Stimulated activated CD4-positive, alpha-beta T cell treated with anti-CD3 and anti-CD28 coated beads, Interleukin-15, amount 100 ng/mL, for 1 hour (primary cell): ENCODE data around the gene PLBD2.

Experiments
- DNase-seq, 2 donors: peaks; one replicate each; pipeline ENCODE4 v3.0.0-alpha.2; 2020; ENCODE audit warnings: low read depth in 1 of 2, low spot score in 1 of 2

The PLBD2 gene

DNA sequence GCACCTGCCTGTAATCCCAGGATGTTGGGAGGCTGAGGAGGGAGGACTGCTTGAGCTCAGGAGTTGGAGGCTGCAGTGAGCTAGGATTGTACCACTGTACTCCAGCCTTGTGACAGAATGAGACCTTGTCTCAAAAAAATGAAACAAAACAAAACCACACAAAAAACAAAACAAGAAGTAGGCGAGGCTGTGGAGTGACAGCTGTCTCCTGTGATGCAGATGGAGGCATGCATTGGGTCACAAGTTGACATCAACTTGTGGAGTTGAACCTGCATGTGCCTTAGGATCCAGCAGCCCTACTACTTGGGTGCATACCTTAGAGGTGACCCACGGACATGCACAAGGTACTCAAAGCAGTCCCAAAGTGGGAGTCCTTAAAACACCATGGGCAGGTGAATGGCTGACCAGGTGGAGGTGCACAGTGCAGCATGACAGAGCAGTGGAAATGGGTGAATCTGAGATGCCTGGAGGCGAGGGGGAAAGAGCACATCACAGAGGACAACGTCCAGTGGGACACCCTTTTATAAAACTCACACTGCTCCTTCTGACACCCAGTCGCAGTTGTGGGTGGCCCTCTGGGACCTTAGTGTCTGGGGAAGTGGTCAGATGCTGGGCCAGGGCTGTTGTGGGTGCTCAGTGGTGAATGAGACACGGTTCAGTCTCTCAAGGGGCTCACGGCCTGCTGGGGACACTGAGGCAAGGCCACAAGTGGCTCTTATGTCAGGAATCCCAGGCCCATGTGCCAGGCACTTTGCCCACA, 12.7 kb downstream of the PLBD2 start:
- no peak for DNase-seq

DNA sequence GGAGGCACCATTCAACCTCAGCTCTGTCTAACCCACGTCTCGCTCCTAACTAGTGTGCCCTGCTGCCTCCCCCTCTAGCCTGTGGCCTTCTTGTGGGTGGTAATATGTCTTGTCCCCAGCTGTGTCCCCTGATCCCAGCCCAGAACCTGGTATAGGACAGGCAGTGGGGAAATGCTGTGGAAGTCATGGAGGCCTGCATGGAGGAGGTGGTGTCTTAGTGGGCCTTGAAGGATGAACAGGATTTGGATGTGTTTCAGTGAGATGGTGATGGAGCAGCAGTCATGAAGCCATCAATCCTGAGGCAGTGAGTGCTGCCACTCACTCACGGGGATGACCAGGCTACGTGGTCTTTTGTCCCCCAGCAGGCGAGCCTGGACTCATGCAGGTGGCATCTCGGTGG, 13.4 kb downstream of the PLBD2 start:
- DNase-seq, result no peak

GRCh38 chr12:113372371-113372770, 14.0 kb downstream of the PLBD2 start:
- no peak for DNase-seq

DNA sequence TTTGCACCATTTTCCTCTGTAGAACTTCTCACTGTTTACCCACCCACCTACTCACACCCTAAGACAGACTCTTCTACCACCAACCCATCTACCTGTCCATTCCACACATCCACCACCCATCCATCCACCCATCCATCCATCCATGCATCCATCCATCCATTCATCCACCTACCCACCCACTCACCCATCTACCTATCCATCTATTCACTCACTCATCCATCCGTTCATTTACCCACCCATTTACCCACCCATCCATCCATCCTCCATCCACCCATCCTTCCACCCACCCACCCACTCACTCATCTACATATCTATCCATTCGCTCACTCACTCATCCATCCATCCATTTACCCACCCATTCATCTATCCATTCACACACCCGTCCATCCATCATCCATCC, 15.1 kb downstream of the PLBD2 start:
- DNase-seq, result no peak

GRCh38 chr12:113373969-113374368, 15.6 kb downstream of the PLBD2 start:
- no peak for DNase-seq

DNA sequence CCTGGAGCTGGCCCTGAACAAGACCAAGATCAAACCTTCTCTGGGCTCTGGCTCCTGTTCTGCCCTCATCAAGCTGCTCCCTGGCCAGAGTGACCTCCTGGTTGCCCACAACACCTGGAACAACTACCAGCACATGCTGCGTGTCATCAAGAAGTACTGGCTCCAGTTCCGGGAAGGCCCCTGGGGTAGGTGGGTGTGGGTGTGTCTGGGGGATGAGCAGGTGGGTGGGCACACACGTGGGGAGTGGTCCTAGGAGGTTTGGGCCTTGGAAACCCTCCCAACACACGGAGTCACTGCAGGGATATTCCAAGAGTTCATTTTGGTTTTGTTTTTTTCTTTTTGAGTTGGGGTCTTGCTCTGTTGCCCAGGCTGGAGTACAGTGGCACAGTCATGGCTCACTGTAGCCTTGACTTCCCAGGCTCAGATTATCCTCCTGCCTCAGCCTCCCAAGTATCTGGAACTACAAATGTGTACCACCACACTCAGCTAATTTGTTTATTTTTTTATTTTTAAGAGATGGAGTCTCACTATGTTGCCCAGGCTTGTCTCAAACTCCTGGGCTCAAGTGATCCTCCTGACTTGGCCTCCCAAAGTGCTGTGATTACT, 16.5 kb downstream of the PLBD2 start:
- no peak for DNase-seq

GRCh38 chr12:113378291-113378690, 19.9 kb downstream of the PLBD2 start:
- DNase-seq, result no peak

DNA sequence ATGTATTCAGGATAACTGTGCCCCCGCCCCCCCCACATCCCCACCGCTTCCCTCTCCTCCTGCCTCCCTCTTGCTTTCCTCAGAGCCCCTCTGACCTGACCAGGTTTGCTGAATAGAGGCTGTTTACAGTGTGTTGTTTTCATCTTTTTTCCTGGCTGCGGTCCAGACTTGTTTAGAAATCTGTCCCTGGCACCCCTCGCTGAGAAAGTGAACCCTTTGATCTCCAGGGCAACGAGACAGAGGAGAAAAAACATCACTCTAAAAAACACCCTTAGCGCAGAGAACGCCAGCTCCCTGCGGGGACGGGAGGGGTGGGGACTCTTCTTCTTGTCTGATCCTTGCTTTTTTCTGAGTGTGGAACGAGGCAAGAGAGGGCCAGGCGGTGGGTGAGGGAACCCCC, 22.8 kb downstream of the PLBD2 start:
- no peak for DNase-seq

DNA sequence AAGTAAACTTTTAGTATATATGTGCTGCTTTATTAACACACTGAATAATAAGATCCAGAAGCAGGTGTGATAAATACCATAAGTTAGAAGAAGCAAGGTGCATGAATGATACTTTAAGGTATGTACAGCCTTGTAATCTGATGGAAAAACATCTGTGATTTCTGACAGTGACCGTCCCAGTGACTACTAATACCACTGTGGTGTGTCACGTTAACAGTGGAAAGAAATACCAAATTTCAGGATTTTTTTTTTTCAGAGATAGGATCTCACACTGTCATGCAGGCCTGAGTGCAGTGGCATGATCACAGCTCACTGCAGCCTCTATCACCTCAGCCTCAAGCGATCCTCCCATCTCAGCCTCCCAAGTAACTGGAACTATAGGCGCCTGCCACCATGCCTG, 23.8 kb downstream of the PLBD2 start:
- DNase-seq, result no peak

DNA sequence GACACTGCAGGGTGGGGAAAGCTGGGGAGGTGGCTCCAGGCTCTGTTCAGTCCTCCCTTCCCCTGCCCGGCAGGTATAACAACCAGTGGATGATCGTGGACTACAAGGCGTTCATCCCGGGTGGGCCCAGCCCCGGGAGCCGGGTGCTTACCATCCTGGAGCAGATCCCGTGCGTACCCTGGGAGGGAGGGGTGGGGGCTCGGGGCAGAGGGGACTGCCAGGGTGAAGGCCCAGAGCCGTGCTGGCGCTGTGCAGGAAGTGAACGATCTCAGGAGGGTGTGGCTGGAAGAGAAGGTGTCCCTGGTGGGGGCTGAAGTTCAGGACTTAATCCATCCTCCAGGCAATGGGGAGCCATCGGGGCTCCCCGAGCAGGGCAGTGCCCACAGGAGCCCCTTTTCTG, 26.4 kb downstream of the PLBD2 start:
- no peak for DNase-seq

DNA sequence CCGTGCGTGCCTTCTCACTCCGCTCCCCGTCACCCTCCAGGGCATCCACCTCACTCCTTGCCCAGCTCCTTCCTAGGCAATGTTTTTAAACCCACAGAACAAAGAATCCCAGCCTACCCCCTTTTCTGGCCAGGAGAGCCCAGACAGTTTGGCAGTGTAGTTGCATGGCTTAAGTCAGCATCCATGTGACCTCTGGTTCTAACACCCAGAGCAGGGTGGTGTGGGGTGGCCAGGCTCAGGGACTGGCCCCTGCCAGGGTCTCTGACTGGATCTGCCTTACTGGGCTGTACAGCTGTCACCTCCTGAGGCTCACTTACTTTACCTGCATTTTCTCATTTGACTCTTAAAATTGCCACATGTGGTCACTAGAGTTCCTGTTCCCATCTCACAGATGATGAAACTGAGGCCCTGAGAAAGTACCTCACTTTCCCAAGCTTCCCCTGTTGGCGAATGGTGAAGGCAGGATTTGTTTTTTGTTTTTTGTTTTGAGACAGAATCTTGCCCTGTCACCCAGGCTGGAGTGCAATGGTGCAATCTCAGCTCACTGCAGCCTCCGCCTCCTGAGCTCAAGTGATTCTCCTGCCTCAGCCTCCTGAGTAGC, 27.0 kb downstream of the PLBD2 start:
- no peak for DNase-seq

DNA sequence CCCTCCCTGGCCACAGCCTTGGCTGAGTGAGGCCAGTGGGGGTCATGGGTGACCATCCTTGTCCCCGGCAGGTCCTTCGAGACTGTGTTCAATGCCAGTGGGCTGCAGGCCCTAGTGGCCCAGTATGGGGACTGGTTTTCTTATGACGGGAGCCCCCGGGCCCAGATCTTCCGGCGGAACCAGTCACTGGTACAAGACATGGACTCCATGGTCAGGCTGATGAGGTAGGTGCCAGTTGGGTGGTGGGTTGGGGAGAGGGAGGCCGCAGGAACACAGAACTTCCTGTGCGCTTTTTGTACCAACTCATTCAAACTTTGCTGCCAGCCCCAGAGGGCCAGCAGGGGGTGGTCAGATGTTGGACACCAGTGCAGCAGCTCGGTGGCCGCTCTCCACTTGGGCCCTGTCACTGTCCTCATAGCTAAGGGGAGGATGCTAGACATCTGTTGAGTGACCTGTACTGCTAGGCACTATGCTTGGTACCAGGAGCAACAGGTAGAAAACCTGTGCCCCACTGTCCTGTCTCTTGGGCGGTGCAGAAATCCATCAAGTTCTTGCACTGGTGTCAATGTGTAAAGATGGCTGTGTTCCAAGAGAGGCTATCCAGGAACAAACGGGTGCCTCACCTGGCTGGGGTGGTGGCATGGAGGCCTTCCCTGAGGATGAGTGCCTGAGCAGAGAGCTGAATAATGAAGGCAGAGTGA, 28.6 kb downstream of the PLBD2 start:
- DNase-seq, result no peak

DNA sequence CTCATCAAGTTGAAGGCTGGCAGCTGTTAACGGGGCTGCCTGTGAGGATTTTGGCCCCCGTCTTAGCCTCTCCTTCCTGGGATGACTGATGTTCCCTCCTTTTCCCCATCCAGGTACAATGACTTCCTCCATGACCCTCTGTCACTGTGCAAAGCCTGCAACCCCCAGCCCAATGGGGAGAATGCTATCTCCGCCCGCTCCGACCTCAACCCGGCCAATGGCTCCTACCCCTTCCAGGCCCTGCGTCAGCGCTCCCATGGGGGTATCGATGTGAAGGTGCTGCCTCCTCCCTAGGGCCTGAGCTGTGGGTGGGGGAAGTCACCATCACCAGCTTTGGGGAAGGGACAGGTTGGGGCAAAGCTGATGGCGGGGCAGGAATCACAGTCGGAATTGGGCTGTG, 29.2 kb downstream of the PLBD2 start:
- no peak for DNase-seq

- DNase-seq, result no peak
Observed at GRCh38 chr12:113388351-113388750, 30.0 kb downstream of the PLBD2 start.

DNA sequence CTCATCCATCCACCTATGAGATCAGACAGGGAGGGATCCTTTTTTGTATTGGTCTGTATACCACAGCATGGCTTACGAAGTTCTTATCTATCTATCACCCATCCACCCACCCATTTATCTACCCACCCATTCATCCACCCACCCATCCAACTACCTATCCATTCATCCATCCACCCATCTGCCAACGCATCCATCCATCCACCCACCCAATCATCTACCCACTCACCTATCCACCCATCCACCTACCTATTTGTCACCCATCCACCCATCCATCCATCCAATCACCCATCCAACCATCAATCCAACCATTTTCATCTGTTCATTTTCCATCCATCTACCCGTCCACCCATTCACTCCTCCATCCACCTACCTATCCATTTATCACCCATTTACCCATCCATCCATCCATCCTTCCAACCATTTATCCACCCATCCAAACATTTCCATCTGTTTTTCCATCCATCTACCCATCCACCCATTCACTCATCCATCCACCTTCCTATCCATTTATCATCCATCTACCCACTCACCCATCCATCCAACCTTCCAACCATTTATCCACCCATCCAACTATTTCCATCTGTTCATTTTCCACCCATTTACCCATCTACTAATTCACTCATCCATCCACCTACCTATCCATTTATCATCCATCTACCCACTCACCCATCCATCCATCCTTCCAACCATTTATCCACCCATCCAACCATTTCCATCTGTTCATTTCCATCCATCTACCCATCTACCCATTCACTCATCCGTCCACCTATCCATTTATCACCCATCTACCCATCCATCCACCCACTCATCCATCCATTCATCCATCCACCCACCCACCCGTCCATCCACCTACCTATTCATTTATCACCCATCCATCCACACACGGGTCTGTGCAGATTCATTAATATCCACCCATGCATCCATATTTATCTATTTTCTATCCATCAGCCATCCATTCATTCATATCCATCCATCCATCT, 32.0 kb downstream of the PLBD2 start:
- no peak for DNase-seq

DNA sequence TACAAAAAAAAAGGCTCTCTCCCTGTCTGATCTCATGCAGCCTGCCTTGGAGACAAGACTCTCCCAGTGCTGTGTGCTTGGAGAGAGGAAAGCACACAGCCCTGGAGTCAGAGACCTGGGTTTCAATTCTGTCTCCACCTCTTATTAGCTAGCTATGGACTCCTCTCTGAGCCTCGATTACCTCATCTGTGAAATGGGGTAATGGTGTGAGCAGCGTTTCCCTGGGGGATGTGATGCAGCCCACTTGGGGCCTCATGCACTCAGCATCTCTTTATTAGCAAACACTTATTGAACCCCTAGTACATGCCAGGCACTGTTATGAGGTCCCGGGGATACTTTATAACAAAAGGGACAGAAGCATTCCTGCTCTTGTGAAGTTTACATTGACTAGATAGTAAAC, 32.8 kb downstream of the PLBD2 start:
- no peak for DNase-seq

GRCh38 chr12:113391650-113392337, 33.4 kb downstream of the PLBD2 start:
- DNase-seq, result no peak

GRCh38 chr12:113392520-113392919, 34.1 kb downstream of the PLBD2 start:
- DNase-seq, result no peak

DNA sequence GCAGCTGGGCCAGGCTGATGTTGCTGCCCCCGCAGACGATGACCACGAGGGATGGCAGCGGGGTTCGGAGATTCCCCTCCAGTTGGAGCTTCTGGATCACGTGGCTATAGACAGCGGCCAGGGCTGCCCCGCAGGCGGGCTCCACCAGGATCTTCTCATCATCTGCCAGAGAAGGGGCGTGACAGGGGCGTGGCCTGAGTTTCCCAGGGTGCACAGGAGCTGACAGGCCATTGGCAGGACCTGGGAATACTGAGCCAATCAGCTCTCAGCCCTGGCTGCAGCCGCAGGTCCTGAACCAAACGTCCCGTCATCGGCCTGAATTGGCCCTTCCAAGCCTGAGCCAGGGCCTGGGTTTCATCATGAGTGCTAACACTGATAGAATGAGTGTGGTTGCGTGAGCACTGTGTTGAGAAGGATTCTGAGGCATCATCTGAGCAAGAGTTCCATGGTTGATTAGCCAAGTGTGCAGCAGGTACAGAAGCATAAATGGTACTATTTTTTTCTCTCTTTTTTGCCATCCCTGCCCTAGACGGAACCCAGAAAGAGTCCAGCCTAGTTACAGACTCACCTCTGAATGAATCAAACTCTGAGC, 34.7 kb downstream of the PLBD2 start:
- DNase-seq, result no peak

- no peak for DNase-seq
Observed at GRCh38 chr12:113393749-113394148, 35.4 kb downstream of the PLBD2 start.
